HG03439 (cell line): ENCODE data around the gene TCHHL1.

Source experiments
- ATAC-seq: cut with Tn5 transposase; IDR thresholded peaks from one replicate; pipeline ENCODE4 v1.9.1; 2021; ENCODE audit warnings: mild to moderate bottlenecking, moderate library complexity; ENCODE audit not compliant: unreplicated experiment

The TCHHL1 gene

DNA sequence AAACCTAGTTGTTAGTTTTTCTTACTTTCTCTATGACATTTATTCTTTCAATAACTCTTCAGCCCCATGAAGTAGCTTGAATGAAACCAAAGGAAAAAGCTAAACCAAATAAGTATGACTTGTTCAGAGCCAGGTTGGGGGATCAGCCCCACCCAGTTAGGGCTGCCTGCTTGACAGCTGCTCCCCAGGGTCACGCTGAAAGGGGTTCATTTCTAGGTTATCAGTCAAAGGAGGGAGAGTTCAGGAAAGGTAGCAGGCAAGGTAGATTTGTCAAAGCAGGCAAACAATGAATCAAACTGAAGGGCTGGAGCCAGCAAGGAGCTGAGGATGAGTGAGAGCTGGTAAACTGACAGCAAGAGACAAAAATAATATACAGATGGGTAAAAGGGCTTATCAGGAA, 49.0 kb downstream of the TCHHL1 start:
- no peak for ATAC-seq

DNA sequence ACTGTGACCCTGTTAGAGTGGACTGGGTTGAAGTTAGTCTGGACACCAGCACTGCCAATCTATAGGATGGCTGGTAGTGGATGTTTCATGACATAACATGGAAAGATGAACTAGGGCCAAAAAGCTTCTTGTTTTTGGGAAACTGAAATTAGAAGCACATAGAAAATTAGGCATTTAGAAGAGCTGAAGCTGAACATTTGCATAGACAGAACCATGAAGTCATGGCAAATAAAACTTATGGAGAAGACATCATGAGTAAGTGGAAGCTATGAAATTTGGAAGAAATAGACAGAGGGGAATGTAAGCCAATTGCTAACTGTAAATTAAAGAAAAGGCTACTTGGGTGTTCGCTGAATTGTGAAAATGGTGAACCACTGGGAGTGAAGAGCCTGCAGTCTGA, 49.4 kb downstream of the TCHHL1 start:
- no peak for ATAC-seq

DNA sequence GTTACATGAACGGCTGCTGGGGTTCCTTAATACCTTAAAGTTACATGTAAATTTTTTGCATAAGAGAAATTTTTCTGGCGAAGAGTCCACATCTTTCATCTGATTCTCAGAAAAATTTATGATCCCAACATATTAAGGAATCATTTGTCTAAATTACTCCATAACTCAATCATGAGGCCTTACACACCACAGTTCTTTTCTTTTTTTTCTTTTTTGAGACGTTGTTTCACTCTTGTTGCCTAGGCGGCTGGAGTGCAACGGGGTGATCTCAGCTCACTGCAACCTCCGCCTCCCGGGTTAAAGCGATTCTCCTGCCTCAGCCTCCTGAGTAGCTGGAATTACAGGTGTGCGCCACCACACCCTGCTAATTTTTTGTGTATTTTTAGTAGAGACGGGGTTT, 50.0 kb downstream of the TCHHL1 start:
- no peak for ATAC-seq

DNA sequence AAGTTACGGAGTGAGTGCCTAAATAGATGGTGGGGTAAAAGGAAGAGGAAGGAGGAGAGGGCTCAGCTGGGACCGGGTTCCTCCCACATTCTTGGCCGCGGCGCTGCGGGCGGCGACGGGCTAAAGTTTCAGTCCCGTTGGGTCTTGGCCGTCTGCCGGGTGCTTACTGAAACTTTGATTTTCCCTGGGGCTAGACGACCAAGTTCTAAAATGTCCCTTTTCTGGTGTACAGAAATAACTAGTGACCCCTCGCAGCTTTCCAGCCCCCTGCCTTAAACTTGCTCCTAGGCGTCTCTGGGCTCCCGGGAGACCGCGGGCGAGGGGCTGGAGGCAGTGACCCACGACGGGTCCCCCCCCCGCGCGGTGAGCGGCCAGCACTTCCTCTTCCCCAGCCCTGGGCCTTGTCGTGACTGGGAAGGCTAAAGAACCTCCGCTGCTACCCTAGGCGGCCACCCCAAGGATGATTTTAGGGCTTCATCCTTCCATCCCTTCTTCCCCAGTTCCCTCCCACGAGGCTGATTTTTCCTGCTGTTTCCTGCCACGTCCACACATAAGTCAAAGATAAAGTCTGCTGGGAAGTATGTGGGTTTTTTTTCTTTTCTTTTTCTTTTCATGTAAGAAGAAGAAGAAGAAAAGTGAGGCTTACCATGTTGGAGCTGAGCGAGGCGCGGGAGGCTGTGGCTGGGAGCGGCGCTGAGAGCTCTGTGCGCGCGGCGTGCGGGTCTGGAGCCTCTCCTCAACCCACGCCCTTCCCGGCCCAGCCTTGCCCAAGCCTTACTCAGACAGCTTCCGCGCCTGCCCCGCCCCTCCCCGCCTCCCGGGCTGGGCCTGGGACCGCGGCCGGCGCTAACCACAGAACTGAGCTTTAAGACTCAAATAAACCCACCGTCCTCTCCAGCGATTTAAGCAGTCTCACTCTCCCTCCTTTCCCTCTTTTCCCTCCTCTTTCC, 52.3 kb downstream of the TCHHL1 start, which contains the start of gene S100A11:
Gene S100A11, minus strand, starts transcription at position 738 of the 950 bp plus-strand sequence. Its CDS starts 89 bp downstream, at position 649.
- ATAC-seq: no peak

DNA sequence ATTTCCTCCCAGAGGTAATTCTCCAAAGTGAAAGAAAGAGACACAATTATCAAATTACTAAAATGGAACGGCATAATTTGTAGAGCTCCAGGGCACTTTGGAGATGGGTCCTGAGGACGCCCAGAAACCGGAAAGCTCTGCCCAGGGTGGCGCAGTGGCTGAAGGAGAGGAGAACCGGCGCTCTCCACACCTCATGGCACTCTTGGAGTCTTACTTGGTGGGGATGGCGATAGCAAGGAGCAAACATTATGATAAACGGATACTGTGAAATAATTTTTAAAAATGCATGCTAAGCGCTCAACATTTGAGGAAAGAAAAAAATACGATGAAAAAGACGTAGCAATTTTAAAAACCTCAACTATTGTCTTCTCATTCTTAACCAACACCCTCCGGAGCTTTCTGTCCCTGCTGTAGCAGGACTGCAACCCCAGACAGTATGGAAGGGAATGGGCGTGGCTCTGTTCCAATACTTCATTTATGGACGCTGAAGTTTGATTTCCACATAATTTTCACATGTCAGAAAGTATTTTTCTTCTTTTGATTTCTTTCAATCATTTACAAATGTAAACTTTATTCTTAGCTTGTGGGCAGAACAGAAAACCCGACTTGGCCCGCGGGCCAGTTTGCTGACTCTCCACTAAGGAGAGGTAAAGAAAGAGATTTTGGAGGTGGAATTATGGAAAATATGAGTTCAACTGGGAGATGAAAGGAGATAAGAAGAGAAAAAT, 53.2 kb downstream of the TCHHL1 start:
- no peak for ATAC-seq

DNA sequence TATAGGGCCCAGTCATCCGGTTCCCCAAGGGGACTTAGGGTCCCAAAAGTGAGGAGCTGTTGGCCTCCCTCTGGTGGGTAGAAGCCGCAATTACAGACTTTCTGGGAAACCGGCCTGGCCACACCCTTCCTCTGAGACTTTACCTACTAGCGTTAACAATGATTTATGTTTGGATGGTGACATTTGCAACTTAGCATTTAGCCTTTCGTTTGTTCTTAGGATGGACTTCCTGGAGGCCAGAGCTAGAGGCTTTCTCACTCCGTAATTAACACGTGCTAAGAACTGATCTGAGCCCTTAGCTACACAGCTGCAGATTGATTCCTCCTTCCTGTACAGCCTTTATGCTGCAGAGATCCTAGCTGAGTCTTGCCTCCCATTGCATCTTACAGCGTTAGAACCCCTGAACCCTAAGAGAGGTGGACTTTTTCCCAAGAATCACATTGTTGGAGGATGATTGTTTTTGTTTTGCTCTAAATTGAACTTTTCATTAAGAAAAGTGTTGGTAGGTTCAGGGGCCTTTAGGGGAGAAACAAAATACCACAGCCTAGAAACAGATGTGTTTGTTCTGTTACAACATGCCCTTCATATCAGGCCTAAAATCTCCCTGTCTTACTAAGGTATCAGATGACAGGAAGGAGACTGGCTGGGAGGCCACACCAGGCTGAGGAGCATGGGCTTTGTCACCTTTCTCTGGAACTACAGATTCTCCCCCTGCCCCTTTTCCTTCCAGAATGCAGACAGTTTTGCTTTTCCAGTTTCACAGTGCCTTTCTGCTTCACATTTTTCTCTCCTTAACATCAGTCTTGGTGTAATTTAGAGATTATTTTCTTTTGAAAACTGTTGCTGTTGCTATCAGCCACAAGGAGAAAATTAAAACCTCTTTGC, 54.0 kb downstream of the TCHHL1 start:
- no peak for ATAC-seq

DNA sequence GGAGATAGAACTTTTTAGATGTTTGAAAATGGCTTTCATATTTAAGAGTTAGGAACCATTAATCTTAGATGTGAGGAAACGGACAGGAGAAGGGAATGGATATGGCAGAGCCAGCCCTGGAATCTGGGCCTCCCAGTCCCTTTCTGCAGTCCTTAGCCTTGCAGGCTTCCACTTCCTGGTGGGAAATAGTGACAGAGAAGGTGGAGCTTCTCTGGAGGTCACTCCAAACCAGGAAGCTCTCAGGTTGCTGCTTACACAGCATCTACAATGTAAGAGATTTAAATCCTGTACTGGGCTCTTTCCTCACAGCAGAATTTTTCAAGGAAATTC, 54.6 kb downstream of the TCHHL1 start:
- ATAC-seq: no peak
